Uterus (tissue), 4 donors: Measurements from ENCODE around the gene DNMT3A. TPM values are rescaled to one million over a fixed set of nuclear protein-coding genes. Genes with fewer than 3 reads are reported as not detected.

Source experiments
- DNase-seq, 2 donors: peaks; one replicate each; pipeline ENCODE4 v3.0.0-alpha.2; 2019 to 2020
- H3K27ac ChIP-seq, 2 donors: fragments of 200-600 bp; sonication (generic); 1 replicate in 1 of 2; 2 replicates in 1 of 2; pipeline ENCODE4 v1.5.1; 2016 to 2018
- H3K27me3 ChIP-seq, 2 donors: fragments of 200-600 bp; sonication (generic); one replicate each; pipeline ENCODE4 v1.5.1; 2018 to 2019; ENCODE audit warnings: control low read depth in 1 of 2
- H3K36me3 ChIP-seq, 2 donors: fragments of 200-600 bp; sonication (generic); one replicate each; pipeline ENCODE4 v1.5.1; 2019; ENCODE audit warnings: control low read depth in 1 of 2
- H3K4me1 ChIP-seq, 2 donors: fragments of 200-600 bp; sonication (generic); one replicate each; pipeline ENCODE4 v1.5.1; 2018 to 2019; ENCODE audit warnings: control low read depth in 1 of 2
- H3K4me3 ChIP-seq, 2 donors: fragments of 200-600 bp; sonication (generic); 1 replicate in 1 of 2; 2 replicates in 1 of 2; pipeline ENCODE4 v1.5.1; 2018 to 2019; ENCODE audit warnings: mild to moderate bottlenecking in 1 of 2
- H3K9me3 ChIP-seq, 2 donors: fragments of 200-600 bp; sonication (generic); one replicate each; pipeline ENCODE4 v1.5.1; 2019; ENCODE audit warnings: control low read depth in 1 of 2
- POLR2A ChIP-seq, 2 donors: fragments of 450-650 bp; IDR thresholded peaks; one replicate each; pipeline ENCODE4 v1.6.1; 2016; ENCODE audit warnings: antibody characterized with exemption in 2 of 2, mild to moderate bottlenecking in 1 of 2, moderate library complexity in 1 of 2
- intact Hi-C: fragments of 100-400 bp; cut with DNase I; formaldehyde crosslinking; loops from one replicate; pipeline ENCODE4 v1.15.1; 2023; ENCODE audit warnings: low total_unique reads
- total RNA-seq, 4 donors: library from RNA; depleted of rRNA in 3 of 4; stranded (reverse); fragments of >200 nt in 3 of 4; gene quantifications; one replicate each; pipeline versions ENCODE4 v1.1.0 to v1.2.4, GENCODE V29; 2014 to 2023
- TF ChIP-seq, protein P1 (sequence below), 4 experiments: fragments of 200-600 bp in 2 of 4; fragments of 450-650 bp in 2 of 4; sonication (generic) in 2 of 4; IDR thresholded peaks; one replicate each; pipeline ENCODE4 v1.5.1; 2016 to 2019; ENCODE audit warnings: antibody characterized with exemption in 4 of 4, mild to moderate bottlenecking in 2 of 4, moderate library complexity in 1 of 4
- donor health status: DM: yes; HTN: yes; CAD: no.

DNMT3A gene
- total RNA-seq, 4 donors from 2014 or later, result 2.3 to 95.8 (median 29.9) TPM

DNA sequence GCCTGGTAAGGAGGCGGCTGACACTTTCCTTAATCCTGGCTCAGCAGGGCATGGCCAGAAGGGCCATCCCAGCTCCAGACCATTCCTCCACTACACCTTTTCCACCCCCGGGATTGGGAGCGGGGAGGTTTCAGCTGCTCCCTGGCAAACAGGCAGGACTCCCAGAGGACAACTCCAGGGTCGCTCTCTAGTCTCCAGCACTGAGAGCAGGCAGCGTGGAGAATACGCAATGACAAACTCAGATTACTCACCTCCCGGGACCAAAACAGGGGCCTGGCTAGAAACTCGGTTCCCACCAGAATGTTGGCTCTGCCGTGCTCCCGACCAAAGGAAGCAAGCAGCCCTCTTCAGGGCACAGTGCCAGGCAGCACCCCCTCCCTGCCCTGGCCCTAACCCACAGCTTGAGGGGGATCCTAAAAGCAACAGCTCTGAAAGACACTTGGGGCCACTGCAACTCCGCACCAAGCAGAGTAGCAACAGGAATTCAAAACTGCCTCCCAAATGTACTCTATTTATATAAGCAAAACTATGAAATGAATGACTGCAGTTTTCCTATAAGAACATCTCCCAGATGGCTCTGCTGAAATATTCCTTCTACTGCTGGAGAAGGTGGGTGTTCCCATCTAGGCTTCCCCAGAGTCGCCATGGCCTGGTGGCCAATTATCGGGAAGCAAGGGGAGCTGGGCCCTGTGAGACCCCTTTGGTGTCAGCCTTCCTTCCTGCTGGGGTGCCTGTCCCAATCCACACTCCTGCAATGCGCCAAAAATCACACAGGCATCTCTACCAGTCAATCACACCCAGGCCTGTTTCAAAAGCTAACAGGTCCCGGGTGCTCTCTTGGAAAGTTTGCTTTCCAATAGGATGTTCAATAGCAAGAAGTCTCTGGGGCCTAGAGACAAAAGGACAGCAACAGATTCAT lies 112.2 kb downstream of the DNMT3A start:
- intact Hi-C loops, result no loop called here
- peaks cover 0 to 7% of the 10 kb centered on the region in 2 donors for H3K4me1 ChIP-seq
- H3K4me3 ChIP-seq, result no peak overlapping the region
- DNase-seq, result no peak
- H3K27me3 ChIP-seq, result no peaks in the 10 kb centered on the region
- peak overlapping the region; percentile 62 to 64 for H3K27ac ChIP-seq
- H3K9me3 ChIP-seq, result no peaks in the 10 kb centered on the region
- no peaks in the 10 kb centered on the region for H3K36me3 ChIP-seq
- TF ChIP-seq POLR2A (IDR thresholded peaks at IDR 0.05), result no peak
- TF ChIP-seq, protein P1, sequence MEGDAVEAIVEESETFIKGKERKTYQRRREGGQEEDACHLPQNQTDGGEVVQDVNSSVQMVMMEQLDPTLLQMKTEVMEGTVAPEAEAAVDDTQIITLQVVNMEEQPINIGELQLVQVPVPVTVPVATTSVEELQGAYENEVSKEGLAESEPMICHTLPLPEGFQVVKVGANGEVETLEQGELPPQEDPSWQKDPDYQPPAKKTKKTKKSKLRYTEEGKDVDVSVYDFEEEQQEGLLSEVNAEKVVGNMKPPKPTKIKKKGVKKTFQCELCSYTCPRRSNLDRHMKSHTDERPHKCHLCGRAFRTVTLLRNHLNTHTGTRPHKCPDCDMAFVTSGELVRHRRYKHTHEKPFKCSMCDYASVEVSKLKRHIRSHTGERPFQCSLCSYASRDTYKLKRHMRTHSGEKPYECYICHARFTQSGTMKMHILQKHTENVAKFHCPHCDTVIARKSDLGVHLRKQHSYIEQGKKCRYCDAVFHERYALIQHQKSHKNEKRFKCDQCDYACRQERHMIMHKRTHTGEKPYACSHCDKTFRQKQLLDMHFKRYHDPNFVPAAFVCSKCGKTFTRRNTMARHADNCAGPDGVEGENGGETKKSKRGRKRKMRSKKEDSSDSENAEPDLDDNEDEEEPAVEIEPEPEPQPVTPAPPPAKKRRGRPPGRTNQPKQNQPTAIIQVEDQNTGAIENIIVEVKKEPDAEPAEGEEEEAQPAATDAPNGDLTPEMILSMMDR (IDR thresholded peaks at IDR 0.05), result no peak

DNA sequence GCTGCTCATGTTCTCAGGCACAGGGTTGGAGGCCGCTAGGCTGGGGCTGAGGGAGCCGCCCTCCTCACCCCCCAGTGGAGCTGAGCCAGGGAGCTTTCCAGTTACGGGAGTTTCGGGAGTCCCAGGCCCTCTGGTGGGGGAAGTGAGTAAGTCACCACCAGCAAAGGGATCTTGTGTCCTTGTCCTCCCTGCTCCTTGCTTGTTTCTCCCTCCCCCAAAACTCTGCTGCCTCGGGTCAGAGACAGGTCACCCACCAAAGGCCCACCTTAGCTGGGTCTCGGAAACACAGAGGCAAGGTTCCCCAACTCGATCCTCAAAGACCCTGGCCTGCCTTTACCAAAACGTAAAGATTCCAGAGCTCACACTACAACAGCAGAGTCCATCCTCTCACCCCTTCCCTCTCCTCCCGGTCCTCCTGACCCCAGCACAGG lies 112.9 kb downstream of the DNMT3A start:
- H3K4me3 ChIP-seq, result no peak overlapping the region
- no peaks in the 10 kb centered on the region for H3K9me3 ChIP-seq
- H3K27me3 ChIP-seq, result no peaks in the 10 kb centered on the region
- peak; percentile 76 to 77 for DNase-seq
- intact Hi-C loops, result no loop called here
- H3K27ac ChIP-seq, result peak overlapping the region; percentile 62 to 64
- H3K4me1 ChIP-seq, result peaks cover 0 to 7% of the 10 kb centered on the region in 2 donors
- TF ChIP-seq POLR2A (IDR thresholded peaks at IDR 0.05), result no peak
- TF ChIP-seq, protein P1 (IDR thresholded peaks at IDR 0.05), result peak; percentile 44 to 64 (median 60)
- no peaks in the 10 kb centered on the region for H3K36me3 ChIP-seq

DNA sequence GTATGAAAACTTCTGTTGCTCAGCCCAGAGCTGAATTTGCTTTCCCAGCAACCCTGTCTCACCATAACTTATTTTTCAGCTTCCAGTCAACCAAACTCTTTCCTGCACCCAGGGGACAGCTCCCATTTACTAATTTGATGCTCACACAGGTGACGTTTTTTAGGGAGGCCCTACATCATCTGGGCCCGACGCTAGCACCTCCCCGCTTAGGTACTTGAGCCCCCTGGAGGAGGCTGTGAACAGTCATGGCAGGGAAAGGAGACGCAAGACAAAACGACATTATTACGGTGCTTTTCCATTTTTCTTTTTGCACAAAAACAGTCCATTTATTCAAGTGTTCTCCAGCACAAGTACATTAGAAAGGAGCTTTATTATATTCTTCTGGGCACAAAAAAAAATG lies 114.1 kb downstream of the DNMT3A start:
- DNase-seq, result no peak
- Histone ChIP-seq H3K9me3 (no peaks in the 10 kb centered on the region), H3K36me3 (no peaks in the 10 kb centered on the region), H3K27me3 (no peaks in the 10 kb centered on the region), H3K4me1 (peaks cover 0 to 7% of the 10 kb centered on the region in 2 donors), H3K4me3 (no peak overlapping the region), H3K27ac (no peak overlapping the region)
- TF ChIP-seq POLR2A (IDR thresholded peaks at IDR 0.05), result no peak
- TF ChIP-seq, protein P1 (IDR thresholded peaks at IDR 0.05), result no peak
- intact Hi-C loops, result no loop called here

DNA sequence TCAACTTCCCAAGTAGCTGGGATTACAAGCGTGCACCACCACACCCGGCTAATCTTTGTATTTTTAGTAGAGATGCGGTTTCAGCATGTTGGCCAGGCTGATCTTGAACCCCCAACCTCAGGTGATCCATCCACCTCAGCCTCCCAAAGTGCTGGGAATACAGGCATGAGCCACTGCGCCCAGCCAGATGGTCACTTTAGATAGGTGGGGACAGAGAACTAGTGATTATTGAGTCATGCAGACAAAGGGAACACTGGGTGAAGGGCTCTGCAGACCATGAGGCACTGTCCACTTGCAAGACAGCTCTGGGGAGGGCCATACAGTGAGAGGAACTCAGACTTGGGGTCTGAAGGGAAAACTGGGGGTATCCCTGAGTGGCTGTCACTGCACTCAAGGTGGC lies 114.9 kb downstream of the DNMT3A start:
- no peak overlapping the region for H3K4me3 ChIP-seq

More for the DNA sequence above, 114.9 kb downstream of the DNMT3A start:
- peaks cover 0 to 7% of the 10 kb centered on the region in 2 donors for H3K4me1 ChIP-seq
- TF ChIP-seq, protein P1 (IDR thresholded peaks at IDR 0.05), result no peak
- TF ChIP-seq POLR2A (IDR thresholded peaks at IDR 0.05), result no peak
- intact Hi-C loops, result no loop called here
- no peaks in the 10 kb centered on the region for H3K27me3 ChIP-seq
- H3K36me3 ChIP-seq, result no peaks in the 10 kb centered on the region
- H3K27ac ChIP-seq, result no peak overlapping the region
- H3K9me3 ChIP-seq, result no peaks in the 10 kb centered on the region
- no peak for DNase-seq
